Measurements from ENCODE around the gene TASP1. TPM values are rescaled to one million over a fixed set of nuclear protein-coding genes. Genes with fewer than 3 reads are reported as not detected.

Gene TASP1
- 6.9 and 7.9 TPM in 2 replicates for total RNA-seq (2014; rRNA removed; shearing (Covaris generic))

GRCh38 chr20:13638496-13639149 is at the start of gene TASP1:
TSS of gene TASP1 (minus strand) at chr20:13638932. CDS start at chr20:13630078, 8,854 bp downstream.
- H3K4me3 ChIP-seq (ENCODE audit: insufficient read depth, low read depth, low read length), result peak within 1 kb of the TSS; percentile 85
- H3K36me3 ChIP-seq (replicated peaks; ENCODE audit: control insufficient read depth, insufficient read depth, low read length), result no peaks in the 10 kb centered on the region
- DNase-seq, result peak; percentile 93
- H3K27me3 ChIP-seq (ENCODE audit: control insufficient read depth, insufficient read depth, low read length), result no peaks in the 10 kb centered on the region

- Histone ChIP-seq H3K36me3 (replicated peaks; ENCODE audit: control insufficient read depth, insufficient read depth, low read length) (no peaks in the 10 kb centered on the region), H3K27me3 (ENCODE audit: control insufficient read depth, insufficient read depth, low read length) (no peaks in the 10 kb centered on the region), H3K4me3 (ENCODE audit: insufficient read depth, low read depth, low read length) (no peak overlapping the region)
- no peak for DNase-seq
These were observed 49.1 kb upstream of the TASP1 start for GRCh38 chr20:13687815-13688214.

GRCh38 chr20:13685623-13686022 is 46.9 kb upstream of the TASP1 start:
- Histone ChIP-seq H3K36me3 (replicated peaks; ENCODE audit: control insufficient read depth, insufficient read depth, low read length) (no peaks in the 10 kb centered on the region), H3K4me3 (ENCODE audit: insufficient read depth, low read depth, low read length) (no peak overlapping the region), H3K27me3 (ENCODE audit: control insufficient read depth, insufficient read depth, low read length) (no peaks in the 10 kb centered on the region)
- DNase-seq, result no peak

- Histone ChIP-seq H3K27me3 (ENCODE audit: control insufficient read depth, insufficient read depth, low read length) (no peaks in the 10 kb centered on the region), H3K4me3 (ENCODE audit: insufficient read depth, low read depth, low read length) (no peak overlapping the region), H3K36me3 (replicated peaks; ENCODE audit: control insufficient read depth, insufficient read depth, low read length) (no peaks in the 10 kb centered on the region)
- no peak for DNase-seq
These were observed 46.0 kb upstream of the TASP1 start for GRCh38 chr20:13684566-13685222.

GRCh38 chr20:13683833-13684232 is 45.1 kb upstream of the TASP1 start:
- DNase-seq, result peak; percentile 16
- no peaks in the 10 kb centered on the region for H3K27me3 ChIP-seq (ENCODE audit: control insufficient read depth, insufficient read depth, low read length)

GRCh38 chr20:13681248-13682125 is 42.8 kb upstream of the TASP1 start:
- Histone ChIP-seq H3K4me3 (ENCODE audit: insufficient read depth, low read depth, low read length) (no peak overlapping the region), H3K27me3 (ENCODE audit: control insufficient read depth, insufficient read depth, low read length) (no peaks in the 10 kb centered on the region), H3K36me3 (replicated peaks; ENCODE audit: control insufficient read depth, insufficient read depth, low read length) (no peaks in the 10 kb centered on the region)
- no peak for DNase-seq

More at GRCh38 chr20:13683833-13684232, 45.1 kb upstream of the TASP1 start:
- Histone ChIP-seq H3K4me3 (ENCODE audit: insufficient read depth, low read depth, low read length) (no peak overlapping the region), H3K36me3 (replicated peaks; ENCODE audit: control insufficient read depth, insufficient read depth, low read length) (no peaks in the 10 kb centered on the region)

- H3K4me3 ChIP-seq (ENCODE audit: insufficient read depth, low read depth, low read length), result no peak overlapping the region
- no peaks in the 10 kb centered on the region for H3K27me3 ChIP-seq (ENCODE audit: control insufficient read depth, insufficient read depth, low read length)
- no peak for DNase-seq
- no peaks in the 10 kb centered on the region for H3K36me3 ChIP-seq (replicated peaks; ENCODE audit: control insufficient read depth, insufficient read depth, low read length)
These were observed 40.2 kb upstream of the TASP1 start for GRCh38 chr20:13678944-13679343.

GRCh38 chr20:13677241-13677640 is 38.5 kb upstream of the TASP1 start:
- H3K27me3 ChIP-seq (ENCODE audit: control insufficient read depth, insufficient read depth, low read length), result no peaks in the 10 kb centered on the region
- H3K4me3 ChIP-seq (ENCODE audit: insufficient read depth, low read depth, low read length), result no peak overlapping the region
- H3K36me3 ChIP-seq (replicated peaks; ENCODE audit: control insufficient read depth, insufficient read depth, low read length), result no peaks in the 10 kb centered on the region
- no peak for DNase-seq

- H3K27me3 ChIP-seq (ENCODE audit: control insufficient read depth, insufficient read depth, low read length), result no peaks in the 10 kb centered on the region
- H3K36me3 ChIP-seq (replicated peaks; ENCODE audit: control insufficient read depth, insufficient read depth, low read length), result no peaks in the 10 kb centered on the region
- DNase-seq, result no peak
- H3K4me3 ChIP-seq (ENCODE audit: insufficient read depth, low read depth, low read length), result no peak overlapping the region
These were observed 38.0 kb upstream of the TASP1 start for GRCh38 chr20:13676682-13677081.

GRCh38 chr20:13672690-13673089 is 34.0 kb upstream of the TASP1 start:
- Histone ChIP-seq H3K36me3 (replicated peaks; ENCODE audit: control insufficient read depth, insufficient read depth, low read length) (no peaks in the 10 kb centered on the region), H3K27me3 (ENCODE audit: control insufficient read depth, insufficient read depth, low read length) (no peaks in the 10 kb centered on the region), H3K4me3 (ENCODE audit: insufficient read depth, low read depth, low read length) (no peak overlapping the region)
- DNase-seq, result no peak

GRCh38 chr20:13671916-13672378 is 33.2 kb upstream of the TASP1 start:
- Histone ChIP-seq H3K36me3 (replicated peaks; ENCODE audit: control insufficient read depth, insufficient read depth, low read length) (no peaks in the 10 kb centered on the region), H3K4me3 (ENCODE audit: insufficient read depth, low read depth, low read length) (no peak overlapping the region), H3K27me3 (ENCODE audit: control insufficient read depth, insufficient read depth, low read length) (no peaks in the 10 kb centered on the region)
- no peak for DNase-seq

GRCh38 chr20:13671512-13671911 is 32.8 kb upstream of the TASP1 start:
- H3K27me3 ChIP-seq (ENCODE audit: control insufficient read depth, insufficient read depth, low read length), result no peaks in the 10 kb centered on the region
- no peak overlapping the region for H3K4me3 ChIP-seq (ENCODE audit: insufficient read depth, low read depth, low read length)
- no peaks in the 10 kb centered on the region for H3K36me3 ChIP-seq (replicated peaks; ENCODE audit: control insufficient read depth, insufficient read depth, low read length)
- no peak for DNase-seq

GRCh38 chr20:13670160-13670559 is 31.4 kb upstream of the TASP1 start:
- Histone ChIP-seq H3K36me3 (replicated peaks; ENCODE audit: control insufficient read depth, insufficient read depth, low read length) (no peaks in the 10 kb centered on the region), H3K4me3 (ENCODE audit: insufficient read depth, low read depth, low read length) (no peak overlapping the region), H3K27me3 (ENCODE audit: control insufficient read depth, insufficient read depth, low read length) (no peaks in the 10 kb centered on the region)
- peak; percentile 33 for DNase-seq

GRCh38 chr20:13665709-13666395 is 27.1 kb upstream of the TASP1 start:
- no peak for DNase-seq
- H3K4me3 ChIP-seq (ENCODE audit: insufficient read depth, low read depth, low read length), result no peak overlapping the region
- no peaks in the 10 kb centered on the region for H3K36me3 ChIP-seq (replicated peaks; ENCODE audit: control insufficient read depth, insufficient read depth, low read length)
- H3K27me3 ChIP-seq (ENCODE audit: control insufficient read depth, insufficient read depth, low read length), result no peaks in the 10 kb centered on the region
